GM12865 (cell line): ENCODE data around the gene GGT5.
"Not testable (repeated sequence)": the region's sequence is repeated elsewhere in the genome, so short reads cannot be mapped to it uniquely, and the experiment has no call there.

ENCODE experiments used
- DNase-seq: peaks from one replicate; pipeline ENCODE4 v3.0.0; 2010; ENCODE audit warnings: low read depth
- H3K4me3 ChIP-seq: 2 replicates; pipeline ENCODE4 v1.5.1; 2011; ENCODE audit warnings: mild to moderate bottlenecking, low read depth, low read length, control low read depth
- CTCF ChIP-seq: IDR thresholded peaks from 2 replicates; pipeline ENCODE4 v1.5.1; 2011; ENCODE audit warnings: low read length, control low read depth, low read depth, inconsistent platforms; ENCODE audit not compliant: insufficient read depth; ENCODE audit errors: missing control alignments

GGT5 gene

GRCh38 chr22:24205438-24206195 is 39.3 kb downstream of the GGT5 start:
- no peak for DNase-seq
- TF ChIP-seq CTCF = no peak
- no peak overlapping the region for H3K4me3 ChIP-seq

GRCh38 chr22:24203856-24204255 is 41.0 kb downstream of the GGT5 start:
- not testable (repeated sequence) for H3K4me3 ChIP-seq

GRCh38 chr22:24201681-24202614 is 42.9 kb downstream of the GGT5 start:
- no peak overlapping the region for H3K4me3 ChIP-seq
- TF ChIP-seq CTCF = no peak
- no peak for DNase-seq

More at GRCh38 chr22:24203856-24204255, 41.0 kb downstream of the GGT5 start:
- not testable (repeated sequence) for DNase-seq

GRCh38 chr22:24200619-24201212 is 44.2 kb downstream of the GGT5 start:
- no peak for DNase-seq
- no peak for TF ChIP-seq CTCF
- no peak overlapping the region for H3K4me3 ChIP-seq

- no peak for TF ChIP-seq CTCF
- no peak for DNase-seq
- no peak overlapping the region for H3K4me3 ChIP-seq
These were observed 46.2 kb downstream of the GGT5 start for GRCh38 chr22:24198682-24199052.

GRCh38 chr22:24191893-24192292 is 53.0 kb downstream of the GGT5 start:
- no peak for DNase-seq
- no peak overlapping the region for H3K4me3 ChIP-seq
- no peak for TF ChIP-seq CTCF

GRCh38 chr22:24191381-24191841 is 53.5 kb downstream of the GGT5 start:
- no peak overlapping the region for H3K4me3 ChIP-seq
- no peak for DNase-seq
- TF ChIP-seq CTCF = no peak
